IMR-90 (cell line): Measurements from ENCODE around the gene AFTPH. TPM values are rescaled to one million over a fixed set of nuclear protein-coding genes. Genes with fewer than 3 reads are reported as not detected.

Source experiments
- ATAC-seq: fragments of 200-7000 bp; cut with Tn5 transposase; 2 replicates; pipeline ENCODE4 v1.9.1; 2020; ENCODE audit warnings: low read depth, mild to moderate bottlenecking, moderate library complexity
- BruUV-seq: library from RNA; stranded (reverse); fragments of 400-500 nt; replicated peaks from 2 replicates; lab custom pipeline; 2021; lab: Mats Ljungman, UMichigan
- CTCF ChIA-PET: fragments of 300-600 bp; formaldehyde crosslinking; extraction: SDS; loops from one replicate; lab custom pipeline; 2021; ENCODE audit warnings: antibody characterized with exemption; lab: Yijun Ruan, JAX
- POLR2A ChIA-PET: fragments of 300-600 bp; sonication (Branson Sonifier 250); formaldehyde crosslinking; loops from one replicate; lab custom pipeline; 2022; ENCODE audit warnings: antibody characterized with exemption; ENCODE audit not compliant: unreplicated experiment; lab: Charles Lee
- DNase-seq: peaks from one replicate; pipeline ENCODE4 v3.0.0; 2013
- H2AFZ ChIP-seq: replicated peaks from 2 replicates; pipeline ENCODE3; 2013; ENCODE audit warnings: low read length, mild to moderate bottlenecking; ENCODE audit not compliant: poor library complexity
- H2AK5ac ChIP-seq: 2 replicates; pipeline ENCODE4 v1.6.1; 2013; ENCODE audit warnings: low read depth, low read length, inconsistent platforms
- H2AK9ac ChIP-seq: replicated peaks from 2 replicates; pipeline ENCODE3; 2013; ENCODE audit warnings: mild to moderate bottlenecking, low read depth, low read length, moderate library complexity; ENCODE audit not compliant: poor library complexity
- H2BK120ac ChIP-seq: 2 replicates; pipeline ENCODE4 v1.6.1; 2013; ENCODE audit warnings: low read depth, low read length, inconsistent platforms
- H2BK15ac ChIP-seq: 3 replicates; pipeline ENCODE4 v1.6.1; 2013; ENCODE audit warnings: low read depth, low read length, inconsistent platforms
- H2BK20ac ChIP-seq: 2 replicates; pipeline ENCODE4 v1.6.1; 2013; ENCODE audit warnings: low read depth, mild to moderate bottlenecking, inconsistent platforms, low read length, moderate library complexity
- H2BK5ac ChIP-seq: 2 replicates; pipeline ENCODE4 v1.6.1; 2013; ENCODE audit warnings: mild to moderate bottlenecking, low read depth, low read length, inconsistent platforms; ENCODE audit not compliant: poor library complexity, severe bottlenecking
- H3K14ac ChIP-seq: replicated peaks from 2 replicates; pipeline ENCODE4 v1.6.1; 2013; ENCODE audit warnings: low read depth, low read length, inconsistent platforms
- H3K18ac ChIP-seq: 2 replicates; pipeline ENCODE4 v1.6.1; 2013; ENCODE audit warnings: low read depth, low read length, control low read depth
- H3K23ac ChIP-seq: 2 replicates; pipeline ENCODE4 v1.6.1; 2013; ENCODE audit warnings: low read depth, low read length, inconsistent platforms
- H3K27ac ChIP-seq: 2 replicates; pipeline ENCODE4 v1.5.1; 2013; ENCODE audit warnings: mild to moderate bottlenecking, control low read depth, low read length; ENCODE audit not compliant: insufficient read depth
- H3K27me3 ChIP-seq: 2 replicates; pipeline ENCODE4 v1.6.1; 2013; ENCODE audit warnings: low read length; ENCODE audit not compliant: control insufficient read depth, insufficient read depth
- H3K36me3 ChIP-seq: 2 replicates; pipeline ENCODE4 v1.6.1; 2013; ENCODE audit warnings: low read length, mixed read lengths; ENCODE audit not compliant: control insufficient read depth, insufficient read depth
- H3K4ac ChIP-seq: 2 replicates; pipeline ENCODE4 v1.6.1; 2013; ENCODE audit warnings: low read depth, low read length, inconsistent platforms
- H3K4me1 ChIP-seq: 2 replicates; pipeline ENCODE4 v1.6.1; 2013; ENCODE audit warnings: low read length, mixed read lengths; ENCODE audit not compliant: control insufficient read depth, insufficient read depth
- H3K4me2 ChIP-seq: 2 replicates; pipeline ENCODE4 v1.6.1; 2013; ENCODE audit warnings: low read depth, mild to moderate bottlenecking, control low read depth, low read length, moderate library complexity
- H3K4me3 ChIP-seq: 2 replicates; pipeline ENCODE4 v1.5.1; 2013; ENCODE audit warnings: low read depth, mild to moderate bottlenecking, control low read depth, low read length, moderate library complexity; ENCODE audit not compliant: insufficient read depth
- H3K56ac ChIP-seq: 2 replicates; pipeline ENCODE4 v1.6.1; 2013; ENCODE audit warnings: low read length, inconsistent platforms; ENCODE audit not compliant: insufficient read depth; ENCODE audit errors: extremely low read depth
- H3K79me1 ChIP-seq, 2 experiments: 2 replicates each; pipeline ENCODE4 v1.6.1; 2013; ENCODE audit warnings: low read length in 2 of 2, inconsistent platforms in 1 of 2, low read depth in 1 of 2
- H3K9ac ChIP-seq: 2 replicates; pipeline ENCODE4 v1.6.1; 2013; ENCODE audit warnings: low read depth, low read length, control low read depth
- H3K9me1 ChIP-seq: 2 replicates; pipeline ENCODE4 v1.6.1; 2013; ENCODE audit warnings: low read length, inconsistent platforms; ENCODE audit not compliant: insufficient read depth
- H3K9me3 ChIP-seq: 2 replicates; pipeline ENCODE4 v1.6.1; 2013; ENCODE audit warnings: low read length; ENCODE audit not compliant: control insufficient read depth, insufficient read depth
- H4K20me1 ChIP-seq: 2 replicates; pipeline ENCODE4 v1.6.1; 2013; ENCODE audit warnings: low read length, inconsistent platforms; ENCODE audit not compliant: insufficient read depth
- H4K5ac ChIP-seq: 2 replicates; pipeline ENCODE4 v1.6.1; 2013; ENCODE audit warnings: mild to moderate bottlenecking, low read depth, low read length, control low read depth
- H4K8ac ChIP-seq, 2 experiments: 2 replicates each; pipeline ENCODE4 v1.6.1; 2013; ENCODE audit warnings: low read depth in 2 of 2, low read length in 2 of 2, control low read depth in 1 of 2, inconsistent platforms in 1 of 2
- H4K91ac ChIP-seq: 2 replicates; pipeline ENCODE4 v1.6.1; 2013; ENCODE audit warnings: low read depth, low read length, inconsistent platforms; ENCODE audit not compliant: insufficient read depth
- BHLHE40 ChIP-seq: fragments of 150-350 bp; IDR thresholded peaks from 2 replicates; pipeline ENCODE4 v1.6.1; 2016; ENCODE audit warnings: mild to moderate bottlenecking, low read depth, low read length
- CHD1 ChIP-seq: IDR thresholded peaks from 2 replicates; pipeline ENCODE4 v1.6.1; 2012; ENCODE audit warnings: low read depth, low read length, improper control_type of control experiment
- CTCF ChIP-seq: conservative IDR thresholded peaks from 2 replicates; pipeline ENCODE4 v1.5.1; 2012; ENCODE audit warnings: mild to moderate bottlenecking, low read depth, low read length, improper control_type of control experiment
- MAFK ChIP-seq: IDR thresholded peaks from 2 replicates; pipeline ENCODE4 v1.6.1; 2012; ENCODE audit warnings: low read depth, low read length, improper control_type of control experiment
- MXI1 ChIP-seq: IDR thresholded peaks from 2 replicates; pipeline ENCODE4 v1.6.1; 2012; ENCODE audit warnings: low read depth, mild to moderate bottlenecking, low read length, moderate library complexity, borderline replicate concordance
- NFE2L2 ChIP-seq: fragments of 150-350 bp; IDR thresholded peaks from 2 replicates; pipeline ENCODE4 v1.6.1; 2016; ENCODE audit warnings: low read depth, mild to moderate bottlenecking, low read length
- RAD21 ChIP-seq: IDR thresholded peaks from 2 replicates; pipeline ENCODE4 v1.6.1; 2012; ENCODE audit warnings: low read length, improper control_type of control experiment
- RFX5 ChIP-seq: IDR thresholded peaks from 2 replicates; pipeline ENCODE4 v1.8.0; 2012; ENCODE audit warnings: low read depth, mild to moderate bottlenecking, low read length, moderate library complexity
- SMC3 ChIP-seq: fragments of 150-350 bp; IDR thresholded peaks from 2 replicates; pipeline ENCODE4 v1.6.1; 2016; ENCODE audit warnings: low read depth, mild to moderate bottlenecking, antibody characterized with exemption, low read length, moderate library complexity
- WGBS, 2 experiments: methylation state at CpG; one replicate each; pipeline versions ENCODE4 v1.1.5 to v1.1.7; 2013; ENCODE audit warnings: missing lambda C conversion rate in 2 of 2; ENCODE audit not compliant: insufficient read length in 1 of 2; ENCODE audit errors: extremely low coverage in 2 of 2; 5-methylcytosine and 5-hydroxymethylcytosine counted together
- dilution Hi-C: fragments of 300-500 bp; cut with HindIII; formaldehyde crosslinking; loops from one replicate; pipeline ENCODE4 v1.14.3; 2018; ENCODE audit warnings: low sequenced_read_pairs; ENCODE audit not compliant: unreplicated experiment
- in situ Hi-C: fragments of 300-500 bp; cut with MboI; formaldehyde crosslinking; loops from 3 replicates; pipeline ENCODE4 v1.14.3; 2019; ENCODE audit warnings: low sequenced_read_pairs, inconsistent platforms, mixed read lengths
- intact Hi-C: fragments of 100-400 bp; cut with micrococcal nuclease; formaldehyde crosslinking; loops from 2 replicates; pipeline ENCODE4 v1.10.0; 2022
- polyA plus RNA-seq, 3 experiments: library from polyadenylated mRNA; depleted of rRNA; stranded (reverse); fragments of >200 nt; gene quantifications; 2 replicates each; pipeline ENCODE4 v1.2.3, GENCODE V29; 2012; ENCODE audit warnings: low replicate concordance in 1 of 3
- total RNA-seq: library from RNA; depleted of rRNA; stranded (reverse); fragments of >200 nt; gene quantifications from 2 replicates; pipeline ENCODE4 v1.2.3, GENCODE V29; 2012
- TF ChIP-seq, protein P1 (sequence below): fragments of 150-350 bp; IDR thresholded peaks from 2 replicates; pipeline ENCODE4 v1.6.1; 2016; ENCODE audit warnings: low read depth, mild to moderate bottlenecking, low read length, moderate library complexity, borderline replicate concordance

The AFTPH gene
- total and polyA plus RNA-seq, 2 of the 4 experiments (the other 2 are of a cell fraction): 9.4 to 19.9 TPM

- TF ChIP-seq CTCF: no peak
Observed at GRCh38 chr2:64504774-64505720, 19.1 kb upstream of the AFTPH start (continued).

DNA sequence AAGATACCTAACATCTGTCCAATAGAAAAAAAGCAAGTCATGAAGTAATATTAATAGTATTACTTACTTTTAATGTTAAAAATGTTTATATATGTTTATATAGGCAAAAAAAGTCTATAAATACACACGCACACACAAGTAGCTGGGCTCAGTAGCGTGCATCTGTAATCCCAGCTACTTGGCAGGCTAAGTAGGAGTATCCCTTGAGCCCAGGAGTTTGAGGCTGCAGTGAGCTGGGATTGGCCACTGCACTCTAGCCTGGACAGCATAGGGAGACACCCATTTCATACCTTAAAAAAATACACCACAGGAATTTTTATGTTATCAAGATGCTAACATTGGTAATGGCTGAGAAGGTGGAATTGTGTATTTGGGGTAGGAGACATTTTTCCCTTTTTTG, 17.4 kb upstream of the AFTPH start:
- Histone ChIP-seq H3K36me3 (no peaks in the 10 kb centered on the region), H3K9ac (no peak overlapping the region), H2BK20ac (no peak overlapping the region), H2AK5ac (no peak overlapping the region), H3K4me1 (no peaks in the 10 kb centered on the region), H3K27ac (no peak overlapping the region), H3K9me3 (no peaks in the 10 kb centered on the region), H3K14ac (no peak overlapping the region), H2BK5ac (no peak overlapping the region), H4K20me1 (no peaks in the 10 kb centered on the region), H2AFZ (no peak overlapping the region), H3K4me2 (no peak overlapping the region), H3K27me3 (peaks cover 31% of the 10 kb centered on the region), H3K4me3 (no peak overlapping the region), H2BK15ac (no peak overlapping the region), H4K91ac (no peak overlapping the region), H4K5ac (no peak overlapping the region), H3K79me1 (no peaks in the 10 kb centered on the region), H3K23ac (no peak overlapping the region), H3K4ac (no peak overlapping the region), H2BK120ac (no peak overlapping the region), H3K56ac (no peak overlapping the region), H4K8ac (no peak overlapping the region), H2AK9ac (no peak overlapping the region), H3K18ac (no peak overlapping the region), H3K9me1 (no peaks in the 10 kb centered on the region)
- no CpG with 5 or more reads among the region's 2 CpGs for WGBS, 2 experiments
- intact Hi-C loops: no loop called here
- dilution Hi-C loops: no loop called here
- CTCF ChIA-PET: interaction anchor here (1.0 kb wide), 1 partner anchor 17 kb away, joined by 3 read pairs; no protein-coding TSS in a partner anchor
- no TSS peak for BruUV-seq
- no peak for ATAC-seq
- in situ Hi-C loops: no loop called here
- POLR2A ChIA-PET: no interaction called here
- no peak for DNase-seq
- TF ChIP-seq CTCF (no peak), NFE2L2 (no peak), SMC3 (no peak), RAD21 (no peak), BHLHE40 (no peak), RFX5 (no peak), CHD1 (no peak), MAFK (no peak), MXI1 (no peak)
- TF ChIP-seq, protein P1, sequence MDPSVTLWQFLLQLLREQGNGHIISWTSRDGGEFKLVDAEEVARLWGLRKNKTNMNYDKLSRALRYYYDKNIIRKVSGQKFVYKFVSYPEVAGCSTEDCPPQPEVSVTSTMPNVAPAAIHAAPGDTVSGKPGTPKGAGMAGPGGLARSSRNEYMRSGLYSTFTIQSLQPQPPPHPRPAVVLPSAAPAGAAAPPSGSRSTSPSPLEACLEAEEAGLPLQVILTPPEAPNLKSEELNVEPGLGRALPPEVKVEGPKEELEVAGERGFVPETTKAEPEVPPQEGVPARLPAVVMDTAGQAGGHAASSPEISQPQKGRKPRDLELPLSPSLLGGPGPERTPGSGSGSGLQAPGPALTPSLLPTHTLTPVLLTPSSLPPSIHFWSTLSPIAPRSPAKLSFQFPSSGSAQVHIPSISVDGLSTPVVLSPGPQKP: no peak
